EL (cell line): ENCODE results near the gene KRTAP5-5.
"Not testable (repeated sequence)": the region's sequence is repeated elsewhere in the genome, so short reads cannot be mapped to it uniquely, and the experiment has no call there.

Source experiments
- DNase-seq: peaks from one replicate; pipeline ENCODE4 v3.0.0-alpha.2; 2016

Gene KRTAP5-5

GRCh38 chr11:1629326-1630185 lies at the start of gene KRTAP5-5:
Gene KRTAP5-5 (plus strand): TSS chr11:1629775. CDS start chr11:1629841, 66 bp downstream.
- no peak for DNase-seq

GRCh38 chr11:1581976-1582375 lies 47.6 kb upstream of the KRTAP5-5 start:
- DNase-seq = no peak

- DNase-seq = not testable (repeated sequence)
Measured at GRCh38 chr11:1582909-1583308, 46.7 kb upstream of the KRTAP5-5 start.

- not testable (repeated sequence) for DNase-seq
Measured at GRCh38 chr11:1584661-1585370, 44.8 kb upstream of the KRTAP5-5 start, which contains the start of gene KRTAP5-1. Gene KRTAP5-1 (minus strand): TSS chr11:1585283. CDS start chr11:1585249, 34 bp downstream.

GRCh38 chr11:1586699-1587098 lies 42.9 kb upstream of the KRTAP5-5 start:
- DNase-seq = no peak

- not testable (repeated sequence) for DNase-seq
Measured at GRCh38 chr11:1589191-1589963, 40.2 kb upstream of the KRTAP5-5 start.

GRCh38 chr11:1589996-1590395 lies 39.6 kb upstream of the KRTAP5-5 start:
- no peak for DNase-seq

- no peak for DNase-seq
Measured at GRCh38 chr11:1592628-1593027, 36.9 kb upstream of the KRTAP5-5 start.

GRCh38 chr11:1595994-1596575 lies 33.5 kb upstream of the KRTAP5-5 start:
- DNase-seq = peak; percentile 11

GRCh38 chr11:1596576-1597121 lies 32.9 kb upstream of the KRTAP5-5 start:
- not testable (repeated sequence) for DNase-seq

- DNase-seq = no peak
Measured at GRCh38 chr11:1597331-1597993, 32.1 kb upstream of the KRTAP5-5 start.

GRCh38 chr11:1597994-1598380 lies 31.6 kb upstream of the KRTAP5-5 start, which contains the start of gene KRTAP5-2:
Gene KRTAP5-2 (minus strand): TSS chr11:1598294. CDS start chr11:1598250, 44 bp downstream.
- DNase-seq = no peak

- DNase-seq = not testable (repeated sequence)
Measured at GRCh38 chr11:1598406-1598805, 31.2 kb upstream of the KRTAP5-5 start.

- DNase-seq = peak; percentile 67
Measured at GRCh38 chr11:1598816-1599215, 30.8 kb upstream of the KRTAP5-5 start.

- DNase-seq = no peak
Measured at GRCh38 chr11:1600626-1601025, 28.9 kb upstream of the KRTAP5-5 start.

GRCh38 chr11:1601663-1602062 lies 27.9 kb upstream of the KRTAP5-5 start:
- DNase-seq = not testable (repeated sequence)

- no peak for DNase-seq
Measured at GRCh38 chr11:1603629-1604028, 25.9 kb upstream of the KRTAP5-5 start.

- no peak for DNase-seq
Measured at GRCh38 chr11:1604181-1604580, 25.4 kb upstream of the KRTAP5-5 start.

- no peak for DNase-seq
Measured at GRCh38 chr11:1604711-1605110, 24.9 kb upstream of the KRTAP5-5 start.

- not testable (repeated sequence) for DNase-seq
Measured at GRCh38 chr11:1605923-1606322, 23.7 kb upstream of the KRTAP5-5 start.

- not testable (repeated sequence) for DNase-seq
Measured at GRCh38 chr11:1607156-1607845, 22.3 kb upstream of the KRTAP5-5 start.
